ENCODE measurements around the gene BARX2.

Gene BARX2

DNA sequence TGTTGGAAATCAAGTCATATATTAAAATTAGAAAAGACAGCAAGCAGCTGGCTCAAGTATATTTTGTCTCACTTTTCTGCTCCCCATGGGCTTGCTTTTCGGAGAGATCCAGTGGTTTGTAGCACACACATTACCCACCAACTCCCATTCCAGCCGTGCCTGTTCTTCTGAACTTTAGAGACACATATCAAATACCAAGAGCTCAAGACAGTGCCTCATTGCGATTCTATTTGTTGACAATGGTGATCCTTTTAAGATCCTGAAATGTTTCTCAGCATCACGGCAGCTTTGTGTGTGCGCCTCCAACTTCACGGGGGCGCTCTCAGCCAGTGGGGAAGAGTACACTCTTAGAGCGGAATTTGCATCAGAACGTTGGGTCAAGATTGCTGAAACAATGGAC, 52.9 kb downstream of the BARX2 start:
- Histone ChIP-seq H3K27me3 (ENCODE audit: insufficient read depth, poor library complexity, severe bottlenecking) (no peaks in the 10 kb centered on the region), H3K4me1 (ENCODE audit: insufficient read depth, poor library complexity, severe bottlenecking) (no peaks in the 10 kb centered on the region), H3K27ac (ENCODE audit: poor library complexity, severe bottlenecking) (no peak overlapping the region), H3K9me3 (ENCODE audit: severe bottlenecking) (no peaks in the 10 kb centered on the region), H3K4me3 (ENCODE audit: severe bottlenecking) (no peak overlapping the region), H3K36me3 (ENCODE audit: low read depth) (no peaks in the 10 kb centered on the region)
- DNase-seq (ENCODE audit: low spot score): no peak
- TF ChIP-seq, protein P1, sequence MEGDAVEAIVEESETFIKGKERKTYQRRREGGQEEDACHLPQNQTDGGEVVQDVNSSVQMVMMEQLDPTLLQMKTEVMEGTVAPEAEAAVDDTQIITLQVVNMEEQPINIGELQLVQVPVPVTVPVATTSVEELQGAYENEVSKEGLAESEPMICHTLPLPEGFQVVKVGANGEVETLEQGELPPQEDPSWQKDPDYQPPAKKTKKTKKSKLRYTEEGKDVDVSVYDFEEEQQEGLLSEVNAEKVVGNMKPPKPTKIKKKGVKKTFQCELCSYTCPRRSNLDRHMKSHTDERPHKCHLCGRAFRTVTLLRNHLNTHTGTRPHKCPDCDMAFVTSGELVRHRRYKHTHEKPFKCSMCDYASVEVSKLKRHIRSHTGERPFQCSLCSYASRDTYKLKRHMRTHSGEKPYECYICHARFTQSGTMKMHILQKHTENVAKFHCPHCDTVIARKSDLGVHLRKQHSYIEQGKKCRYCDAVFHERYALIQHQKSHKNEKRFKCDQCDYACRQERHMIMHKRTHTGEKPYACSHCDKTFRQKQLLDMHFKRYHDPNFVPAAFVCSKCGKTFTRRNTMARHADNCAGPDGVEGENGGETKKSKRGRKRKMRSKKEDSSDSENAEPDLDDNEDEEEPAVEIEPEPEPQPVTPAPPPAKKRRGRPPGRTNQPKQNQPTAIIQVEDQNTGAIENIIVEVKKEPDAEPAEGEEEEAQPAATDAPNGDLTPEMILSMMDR (IDR thresholded peaks at IDR 0.05; ENCODE audit: poor library complexity, severe bottlenecking): no peak
- no peak for ATAC-seq (ENCODE audit: low read depth)

DNA sequence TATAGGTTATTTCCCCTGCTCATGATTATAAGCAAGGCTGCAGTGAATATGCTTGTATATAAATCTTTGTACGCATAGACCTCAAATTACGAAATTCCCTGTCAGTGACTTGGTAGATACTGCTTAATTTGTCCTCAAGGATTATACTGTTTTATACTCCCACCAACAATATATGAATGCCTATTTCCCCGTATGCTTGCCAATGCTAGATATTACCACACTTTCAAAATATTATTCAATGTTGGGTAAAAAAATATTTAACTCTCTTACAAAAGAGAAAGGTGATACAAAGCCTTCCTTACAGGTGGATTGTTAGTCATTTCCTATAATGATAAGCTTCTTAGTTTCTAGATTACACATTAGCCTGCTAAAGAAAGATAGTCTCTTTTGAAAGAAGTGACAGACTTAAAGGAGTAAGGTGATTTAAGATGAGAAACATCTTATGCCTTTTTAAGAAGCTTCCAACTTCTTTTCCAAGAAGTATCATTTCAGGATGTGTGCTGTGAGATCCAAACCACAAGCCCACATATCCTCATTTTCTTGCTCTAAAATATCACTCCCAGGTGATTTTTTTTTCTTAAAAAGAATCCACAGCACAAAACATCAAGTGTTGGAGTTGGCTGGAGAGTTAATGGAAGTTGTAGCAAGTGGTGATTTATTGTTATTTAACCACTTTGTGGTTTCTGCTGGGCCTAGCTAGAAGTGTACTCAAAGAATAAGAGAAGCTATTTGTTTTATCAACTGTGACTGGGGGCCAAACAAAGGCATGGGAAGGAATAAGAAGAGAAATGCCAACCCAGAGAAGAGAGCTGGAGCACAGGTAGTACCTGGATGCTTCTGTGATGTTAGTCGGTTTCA, 59.2 kb downstream of the BARX2 start:
- peaks cover 25% of the 10 kb centered on the region for H3K4me1 ChIP-seq (ENCODE audit: insufficient read depth, poor library complexity, severe bottlenecking)
- no peak overlapping the region for H3K4me3 ChIP-seq (ENCODE audit: severe bottlenecking)
- no peak for DNase-seq (ENCODE audit: low spot score)
- H3K27me3 ChIP-seq (ENCODE audit: insufficient read depth, poor library complexity, severe bottlenecking): no peaks in the 10 kb centered on the region
- ATAC-seq (ENCODE audit: low read depth): peak; percentile 68
- H3K36me3 ChIP-seq (ENCODE audit: low read depth): no peaks in the 10 kb centered on the region
- H3K9me3 ChIP-seq (ENCODE audit: severe bottlenecking): no peaks in the 10 kb centered on the region
- TF ChIP-seq, protein P1 (IDR thresholded peaks at IDR 0.05; ENCODE audit: poor library complexity, severe bottlenecking): no peak
- H3K27ac ChIP-seq (ENCODE audit: poor library complexity, severe bottlenecking): peak overlapping the region; percentile 25

DNA sequence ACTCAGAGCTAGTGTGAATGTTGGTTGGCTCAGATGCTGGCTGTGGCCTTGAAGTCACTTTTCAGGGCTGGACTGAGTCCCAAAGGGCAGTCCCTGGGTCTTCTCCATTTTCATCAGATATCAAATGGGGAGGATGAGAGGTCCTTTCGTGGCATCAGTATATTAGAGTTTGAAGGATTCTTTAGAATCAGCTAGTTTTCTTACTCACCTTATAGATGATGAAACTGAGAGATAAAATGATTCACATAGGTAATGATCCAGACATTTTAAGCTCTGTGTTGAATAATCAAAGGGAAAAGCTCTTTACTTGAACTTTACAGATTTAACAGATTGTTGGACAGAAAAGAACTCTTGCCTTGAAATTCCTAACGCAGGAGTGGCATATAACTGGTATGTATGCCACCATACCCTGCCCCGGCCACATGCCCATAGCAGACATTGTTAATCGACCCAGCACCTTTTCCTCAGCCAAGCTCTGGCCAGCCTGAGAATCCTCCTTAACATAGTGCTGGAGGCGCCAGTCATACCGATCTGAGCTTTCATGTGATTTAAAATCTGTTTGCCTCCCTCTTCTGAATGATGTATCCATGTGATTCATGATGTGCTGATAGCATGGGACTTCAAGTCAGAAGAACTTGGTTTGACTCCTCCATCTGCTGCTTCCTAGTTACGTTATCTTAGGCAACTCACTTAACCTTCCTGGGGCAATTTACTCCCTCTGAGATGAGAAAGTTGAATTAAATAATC, 60.0 kb downstream of the BARX2 start:
- Histone ChIP-seq H3K9me3 (ENCODE audit: severe bottlenecking) (no peaks in the 10 kb centered on the region), H3K27me3 (ENCODE audit: insufficient read depth, poor library complexity, severe bottlenecking) (no peaks in the 10 kb centered on the region), H3K4me1 (ENCODE audit: insufficient read depth, poor library complexity, severe bottlenecking) (peaks cover 32% of the 10 kb centered on the region), H3K36me3 (ENCODE audit: low read depth) (no peaks in the 10 kb centered on the region), H3K4me3 (ENCODE audit: severe bottlenecking) (no peak overlapping the region), H3K27ac (ENCODE audit: poor library complexity, severe bottlenecking) (peak overlapping the region; percentile 25)
- DNase-seq (ENCODE audit: low spot score) (no peak), ATAC-seq (ENCODE audit: low read depth) (no peak)
- TF ChIP-seq, protein P1 (IDR thresholded peaks at IDR 0.05; ENCODE audit: poor library complexity, severe bottlenecking): no peak

DNA sequence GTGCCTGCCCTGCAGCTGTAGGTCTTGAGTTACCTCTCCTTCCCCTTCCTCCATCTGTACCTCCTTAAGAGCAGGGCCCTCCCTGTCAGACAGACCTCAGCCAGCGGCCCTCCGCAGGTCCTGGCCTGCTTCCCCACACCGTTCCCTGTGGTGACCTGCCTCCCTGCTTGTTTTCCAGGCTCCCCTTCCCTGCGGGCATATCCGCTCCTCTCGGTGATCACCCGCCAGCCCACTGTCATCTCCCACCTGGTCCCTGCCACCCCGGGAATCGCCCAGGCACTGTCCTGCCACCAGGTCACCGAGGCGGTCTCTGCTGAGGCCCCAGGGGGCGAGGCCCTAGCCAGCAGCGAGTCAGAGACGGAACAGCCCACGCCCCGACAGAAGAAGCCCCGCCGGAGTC, 60.9 kb downstream of the BARX2 start:
- H3K36me3 ChIP-seq (ENCODE audit: low read depth): no peaks in the 10 kb centered on the region
- peaks cover 33% of the 10 kb centered on the region for H3K4me1 ChIP-seq (ENCODE audit: insufficient read depth, poor library complexity, severe bottlenecking)
- ATAC-seq (ENCODE audit: low read depth) (no peak), DNase-seq (ENCODE audit: low spot score) (no peak)
- no peaks in the 10 kb centered on the region for H3K9me3 ChIP-seq (ENCODE audit: severe bottlenecking)
- H3K4me3 ChIP-seq (ENCODE audit: severe bottlenecking): no peak overlapping the region
- H3K27ac ChIP-seq (ENCODE audit: poor library complexity, severe bottlenecking): no peak overlapping the region
- TF ChIP-seq, protein P1 (IDR thresholded peaks at IDR 0.05; ENCODE audit: poor library complexity, severe bottlenecking): no peak
- no peaks in the 10 kb centered on the region for H3K27me3 ChIP-seq (ENCODE audit: insufficient read depth, poor library complexity, severe bottlenecking)
